ENCODE results near the gene PLPPR4. TPM values are rescaled to one million over a fixed set of nuclear protein-coding genes. Genes with fewer than 3 reads are reported as not detected.

PLPPR4 gene
- total RNA-seq, 1 donor: 1.8 TPM

GRCh38 chr1:99334991-99335390 lies 70.7 kb downstream of the PLPPR4 start:
- H3K36me3 ChIP-seq (ENCODE audit: insufficient read depth, low read length): no peaks in the 10 kb centered on the region
- H3K27ac ChIP-seq (ENCODE audit: low read depth, low read length): no peak overlapping the region
- no peak overlapping the region for H3K4me3 ChIP-seq (ENCODE audit: insufficient read depth, low read length)
- no peak for TF ChIP-seq CTCF (IDR thresholded peaks at IDR 0.05; ENCODE audit: extremely low read depth, low read depth, low read length)
- no peaks in the 10 kb centered on the region for H3K9me3 ChIP-seq (ENCODE audit: low read depth, low read length)
- no peak overlapping the region for H3K4me2 ChIP-seq (ENCODE audit: insufficient read depth, low read length)
- no peaks in the 10 kb centered on the region for H3K27me3 ChIP-seq (ENCODE audit: insufficient read depth, low read length)
- no peak overlapping the region for H2AFZ ChIP-seq (ENCODE audit: low read length)
- no peaks in the 10 kb centered on the region for H4K20me1 ChIP-seq (ENCODE audit: insufficient read depth, low read length)
- no peaks in the 10 kb centered on the region for H3K4me1 ChIP-seq (ENCODE audit: insufficient read depth, low read length)
- DNase-seq (ENCODE audit: insufficient read length, low spot score, missing footprints): no peak
- H3K79me2 ChIP-seq (ENCODE audit: insufficient read depth, low read length): no peaks in the 10 kb centered on the region

GRCh38 chr1:99347041-99347684 lies 82.9 kb downstream of the PLPPR4 start:
- no peak overlapping the region for H3K27ac ChIP-seq (ENCODE audit: low read depth, low read length)
- no peaks in the 10 kb centered on the region for H3K36me3 ChIP-seq (ENCODE audit: insufficient read depth, low read length)
- no peak for TF ChIP-seq CTCF (IDR thresholded peaks at IDR 0.05; ENCODE audit: extremely low read depth, low read depth, low read length)
- no peak overlapping the region for H2AFZ ChIP-seq (ENCODE audit: low read length)
- DNase-seq (ENCODE audit: insufficient read length, low spot score, missing footprints): no peak
- H3K4me2 ChIP-seq (ENCODE audit: insufficient read depth, low read length): no peak overlapping the region
- no peaks in the 10 kb centered on the region for H3K79me2 ChIP-seq (ENCODE audit: insufficient read depth, low read length)
- no peaks in the 10 kb centered on the region for H3K9me3 ChIP-seq (ENCODE audit: low read depth, low read length)
- no peaks in the 10 kb centered on the region for H3K27me3 ChIP-seq (ENCODE audit: insufficient read depth, low read length)
- no peaks in the 10 kb centered on the region for H3K4me1 ChIP-seq (ENCODE audit: insufficient read depth, low read length)
- no peak overlapping the region for H3K4me3 ChIP-seq (ENCODE audit: insufficient read depth, low read length)
- H4K20me1 ChIP-seq (ENCODE audit: insufficient read depth, low read length): no peaks in the 10 kb centered on the region

GRCh38 chr1:99348397-99349132 lies 84.3 kb downstream of the PLPPR4 start:
- no peaks in the 10 kb centered on the region for H3K4me1 ChIP-seq (ENCODE audit: insufficient read depth, low read length)
- no peak overlapping the region for H3K4me2 ChIP-seq (ENCODE audit: insufficient read depth, low read length)
- no peak overlapping the region for H2AFZ ChIP-seq (ENCODE audit: low read length)

More at GRCh38 chr1:99348397-99349132, 84.3 kb downstream of the PLPPR4 start:
- no peaks in the 10 kb centered on the region for H4K20me1 ChIP-seq (ENCODE audit: insufficient read depth, low read length)
- no peaks in the 10 kb centered on the region for H3K36me3 ChIP-seq (ENCODE audit: insufficient read depth, low read length)
- H3K9me3 ChIP-seq (ENCODE audit: low read depth, low read length): no peaks in the 10 kb centered on the region
- no peak for TF ChIP-seq CTCF (IDR thresholded peaks at IDR 0.05; ENCODE audit: extremely low read depth, low read depth, low read length)
- no peaks in the 10 kb centered on the region for H3K27me3 ChIP-seq (ENCODE audit: insufficient read depth, low read length)
- H3K79me2 ChIP-seq (ENCODE audit: insufficient read depth, low read length): no peaks in the 10 kb centered on the region
- no peak for DNase-seq (ENCODE audit: insufficient read length, low spot score, missing footprints)
- H3K4me3 ChIP-seq (ENCODE audit: insufficient read depth, low read length): no peak overlapping the region
- H3K27ac ChIP-seq (ENCODE audit: low read depth, low read length): no peak overlapping the region
